HepG2 (cell line): Measurements from ENCODE around the gene LIMK2. TPM values are rescaled to one million over a fixed set of nuclear protein-coding genes. Genes with fewer than 3 reads are reported as not detected.
A peak's percentile ranks its signal among the peaks of the same experiment; 100 is the strongest.

Experiments
- ATAC-seq: fragments of 200-7000 bp; cut with Tn5 transposase; 3 replicates; pipeline ENCODE4 v1.9.1; 2020; ENCODE audit warnings: mild to moderate bottlenecking, moderate library complexity
- BruUV-seq: library from RNA; stranded (reverse); fragments of 400-500 nt; replicated peaks from 2 replicates; lab custom pipeline; 2021; lab: Mats Ljungman, UMichigan
- CTCF ChIA-PET: fragments of 300-600 bp; formaldehyde crosslinking; extraction: SDS; loops from one replicate; lab custom pipeline; 2021; ENCODE audit warnings: low total read pairs, inconsistent platforms, low intra/inter-chr PET ratio; lab: Yijun Ruan, JAX
- POLR2A ChIA-PET: fragments of 350-600 bp; sonication (Branson Sonifier 250); formaldehyde crosslinking; loops from one replicate; lab custom pipeline; 2020; ENCODE audit warnings: antibody characterized with exemption, inconsistent platforms; lab: Yijun Ruan, JAX
- DNase-seq: peaks from one replicate; pipeline ENCODE4 v3.0.0-alpha.2; 2015; ENCODE audit warnings: low spot score
- FAIRE-seq: peaks from 3 replicates; lab custom pipeline; 2011; peaks lifted over from hg19 to GRCh38; lab: Jason Lieb, UNC
- H2AFZ ChIP-seq: one replicate; pipeline ENCODE4 v1.6.1; 2011; ENCODE audit warnings: low read length, inconsistent platforms
- H3K27ac ChIP-seq: fragments of 300-600 bp; 3 replicates; pipeline ENCODE4 v1.8.0; 2011; ENCODE audit warnings: mixed run types, mild to moderate bottlenecking, mixed read lengths, low read length, inconsistent platforms; ENCODE audit not compliant: insufficient read depth; ENCODE audit errors: extremely low read length
- H3K27me3 ChIP-seq, 2 experiments: fragments of 200-600 bp in 1 of 2; 2 replicates in 1 of 2; 3 replicates in 1 of 2; pipeline versions ENCODE4 v1.6.0 to v1.8.0; 2011; ENCODE audit warnings: low read length in 2 of 2, mild to moderate bottlenecking in 2 of 2, moderate library complexity in 2 of 2, inconsistent platforms in 1 of 2; ENCODE audit not compliant: insufficient read depth in 2 of 2, control insufficient read depth in 1 of 2
- H3K36me3 ChIP-seq, 2 experiments: fragments of 200-600 bp in 1 of 2; replicated peaks in 1 of 2; 2 replicates in 1 of 2; 3 replicates in 1 of 2; pipeline versions ENCODE4 v1.5.1 to v1.8.0; 2011; ENCODE audit warnings: low read length in 2 of 2, inconsistent platforms in 1 of 2; ENCODE audit not compliant: insufficient read depth in 2 of 2, control insufficient read depth in 1 of 2
- H3K4me1 ChIP-seq: 2 replicates; pipeline ENCODE4 v1.5.1; 2012; ENCODE audit warnings: low read length, inconsistent platforms; ENCODE audit not compliant: insufficient read depth
- H3K4me2 ChIP-seq: 2 replicates; pipeline ENCODE4 v1.6.0; 2011; ENCODE audit warnings: low read depth, low read length, inconsistent platforms
- H3K4me3 ChIP-seq, 3 experiments: fragments of 200-600 bp in 1 of 3; sonication (generic), shearing (Covaris generic) in 1 of 3; replicated peaks in 1 of 3; 2 replicates each; pipeline ENCODE4 v1.5.1; 2011 to 2016; ENCODE audit warnings: low read length in 3 of 3, inconsistent platforms in 2 of 3, low read depth in 2 of 3, mild to moderate bottlenecking in 2 of 3, control low read depth in 1 of 3, mixed read lengths in 1 of 3; ENCODE audit not compliant: insufficient read depth in 1 of 3
- H3K79me2 ChIP-seq: one replicate; pipeline ENCODE4 v1.6.1; 2011; ENCODE audit warnings: low read length, inconsistent platforms; ENCODE audit not compliant: insufficient read depth
- H3K9ac ChIP-seq: 2 replicates; pipeline ENCODE4 v1.6.0; 2011; ENCODE audit warnings: mild to moderate bottlenecking, low read depth, low read length, inconsistent platforms; ENCODE audit not compliant: insufficient read depth
- H3K9me3 ChIP-seq: 2 replicates; pipeline ENCODE4 v1.5.1; 2012; ENCODE audit warnings: mild to moderate bottlenecking, low read length
- H4K20me1 ChIP-seq: 2 replicates; pipeline ENCODE4 v1.6.0; 2011; ENCODE audit warnings: inconsistent platforms, mild to moderate bottlenecking, low read length, moderate library complexity; ENCODE audit not compliant: insufficient read depth
- ARID5B ChIP-seq: IDR thresholded peaks from 2 replicates; pipeline ENCODE4 v1.4.0; 2020; ENCODE audit warnings: mild to moderate bottlenecking, missing genetic modification reagents
- ESRRA ChIP-seq: sonication (generic); formaldehyde crosslinking; IDR thresholded peaks from 2 replicates; pipeline ENCODE4 v1.5.1; 2020; ENCODE audit warnings: mild to moderate bottlenecking, low read depth, missing genetic modification reagents
- HNRNPLL ChIP-seq: fragments of 200-400 bp; formaldehyde crosslinking; IDR thresholded peaks from 2 replicates; pipeline ENCODE4 v1.6.1; 2017; ENCODE audit warnings: mild to moderate bottlenecking, low read depth, low read length; ENCODE audit not compliant: poor library complexity, severe bottlenecking
- IKZF5 ChIP-seq: IDR thresholded peaks from 2 replicates; pipeline ENCODE4 v1.6.1; 2018; ENCODE audit warnings: missing genetic modification reagents, mild to moderate bottlenecking, missing compliant biosample characterization
- JARID2 ChIP-seq: sonication (generic); formaldehyde crosslinking; IDR thresholded peaks from 2 replicates; pipeline ENCODE4 v1.8.1; 2023; ENCODE audit warnings: missing genetic modification reagents, inconsistent platforms; ENCODE audit not compliant: insufficient replicate concordance
- NAIF1 ChIP-seq: sonication (generic); formaldehyde crosslinking; IDR thresholded peaks from 2 replicates; pipeline ENCODE4 v1.5.0; 2020; ENCODE audit warnings: mild to moderate bottlenecking, missing genetic modification reagents, borderline replicate concordance
- NCOR1 ChIP-seq: fragments of 200-600 bp; sonication (generic); IDR thresholded peaks from 2 replicates; pipeline ENCODE4 v1.7.0; 2017; ENCODE audit warnings: antibody characterized with exemption, low read length, borderline replicate concordance
- ZFP37 ChIP-seq: sonication (generic); formaldehyde crosslinking; IDR thresholded peaks from 2 replicates; pipeline ENCODE4 v1.4.0; 2020; ENCODE audit warnings: missing genetic modification reagents, borderline replicate concordance
- ZGPAT ChIP-seq: IDR thresholded peaks from 2 replicates; pipeline ENCODE4 v1.6.1; 2016; ENCODE audit warnings: mild to moderate bottlenecking
- ZNF263 ChIP-seq: sonication (generic); formaldehyde crosslinking; IDR thresholded peaks from 2 replicates; pipeline ENCODE4 v1.4.0; 2020; ENCODE audit warnings: missing genetic modification reagents
- ZNF280D ChIP-seq: sonication (generic); formaldehyde crosslinking; IDR thresholded peaks from 2 replicates; pipeline ENCODE4 v1.5.1; 2020; ENCODE audit warnings: mild to moderate bottlenecking, missing genetic modification reagents
- ZNF3 ChIP-seq: IDR thresholded peaks from 2 replicates; pipeline ENCODE4 v1.7.0; 2017; ENCODE audit warnings: inconsistent platforms
- ZNF350 ChIP-seq: sonication (generic); formaldehyde crosslinking; IDR thresholded peaks from 2 replicates; pipeline ENCODE4 v1.4.0; 2020; ENCODE audit warnings: mild to moderate bottlenecking, low read depth, missing genetic modification reagents, borderline replicate concordance
- WGBS: methylation state at CpG from one replicate; pipeline ENCODE4 v1.1.6; 2017; ENCODE audit warnings: low lambda C conversion rate; 5-methylcytosine and 5-hydroxymethylcytosine counted together
- in situ Hi-C: cut with HindIII; loops from 2 replicates; pipeline ENCODE4 v1.10.0; 2017; ENCODE audit warnings: low pct_unique_long_range_greater_than_20kb; ENCODE audit not compliant: extremely low pct_ligation_motif_present
- intact Hi-C: fragments of 100-400 bp; cut with micrococcal nuclease; formaldehyde crosslinking; loops from one replicate; pipeline ENCODE4 v1.10.0; 2022; ENCODE audit not compliant: unreplicated experiment
- polyA plus RNA-seq, 8 experiments: library from polyadenylated mRNA; depleted of rRNA in 3 of 8; stranded (reverse) in 7 of 8; unstranded in 1 of 8; fragments of >200 nt; fragmentation: Illumina TruSeq in 4 of 8; extraction: Trizol in 4 of 8; gene quantifications; 2 replicates each; pipeline versions ENCODE4 v1.2.1 to v1.2.3, GENCODE V29; 2011 to 2016; ENCODE audit warnings: low read depth in 4 of 8, missing spikeins in 1 of 8, mixed read lengths in 1 of 8; ENCODE audit not compliant: insufficient read depth in 1 of 8
- total RNA-seq, 5 experiments: library from RNA; depleted of rRNA; stranded (reverse); fragments of >200 nt; fragmentation: Illumina TruSeq; extraction: Trizol; gene quantifications; 2 replicates each; pipeline ENCODE4 v1.2.3, GENCODE V29; 2016; ENCODE audit warnings: low read depth in 1 of 5

LIMK2 gene
- total and polyA plus RNA-seq, 2 of the 13 experiments (the other 11 are each of a cell fraction or from before 2014, with no cell fraction given): 20.9 to 29.8 TPM

GRCh38 chr22:31284281-31285155, 72.4 kb downstream of the LIMK2 start:
- Histone ChIP-seq H3K4me1 (peaks cover 34% of the 10 kb centered on the region), H4K20me1 (no peaks in the 10 kb centered on the region), H3K27ac (no peak overlapping the region), H3K9ac (no peak overlapping the region), H3K36me3 (peaks cover 0 to 1% of the 10 kb centered on the region in 2 experiments; a peak in 1 of 5 replicates), H3K79me2 (no peaks in the 10 kb centered on the region), H3K4me3 (no peak overlapping the region), H3K27me3 (no peaks in the 10 kb centered on the region), H2AFZ (no peak overlapping the region), H3K4me2 (no peak overlapping the region), H3K9me3 (no peaks in the 10 kb centered on the region)
- ChIA-PET CTCF (no interaction called here), POLR2A (interaction anchor here (0.8 to 1.0 kb wide), 2 partner anchors 60 to 62 kb away, joined by 3 to 4 read pairs; no protein-coding TSS in a partner anchor)
- FAIRE-seq (peak; percentile 48), ATAC-seq (peak; percentile 60), DNase-seq (peak; percentile 34)
- no TSS peak for BruUV-seq
- in situ Hi-C loops (no loop called here), intact Hi-C loops (no loop called here)
- WGBS: 22% methylated on average over 3 of the region's 3 CpGs
- no peak for TF ChIP-seq ZNF280D
- TF ChIP-seq ESRRA (CRISPR knock-in tag): no peak
- TF ChIP-seq ARID5B (CRISPR knock-in tag): no peak
- TF ChIP-seq ZNF3: no peak
- TF ChIP-seq NAIF1 (CRISPR knock-in tag): no peak
- no peak for TF ChIP-seq NCOR1
- TF ChIP-seq JARID2 (CRISPR knock-in tag): no peak
- no peak for TF ChIP-seq HNRNPLL
- 0 out of 2 replicates have a peak, but pooled peaks have one; percentile 36 for TF ChIP-seq IKZF5
- TF ChIP-seq ZNF263 (CRISPR knock-in tag): no peak
- no peak for TF ChIP-seq ZNF350
- no peak for TF ChIP-seq ZGPAT (CRISPR knock-in tag)
- TF ChIP-seq ZFP37 (CRISPR knock-in tag): no peak
